ENCODE measurements around the gene SETD3. TPM values are rescaled to one million over a fixed set of nuclear protein-coding genes. Genes with fewer than 3 reads are reported as not detected.

Gene SETD3
- total and polyA plus RNA-seq, 4 donors = 36.4 to 60.9 (median 49.7) TPM

Small RNA genes lying within 50 kb of the gene (small RNA-seq; reads per million reads assigned to genes)
- not detected for gene RNU6-91P (ENCODE audit: low replicate concordance)

Other genes starting within 250 kb of the SETD3 start
- gene BCL11B, start 208.7 kb downstream of the SETD3 start, total RNA-seq = 1 to 10 TPM; 1.0 to 2.3 TPM
- under 1 TPM; 0.20 to 0.29 TPM for gene BCL11B, start 208.7 kb downstream of the SETD3 start, polyA plus RNA-seq
- 10 to 100 TPM; 45.9 to 91.9 TPM for gene CCNK, start 550 bp upstream of the SETD3 start, total RNA-seq
- gene CCNK, start 550 bp upstream of the SETD3 start, polyA plus RNA-seq = 10 to 100 TPM; 17.0 to 21.0 TPM
- gene CCDC85C, start 123.3 kb upstream of the SETD3 start, total RNA-seq = 10 to 100 TPM in 1 of 2 donors, 1 to 10 TPM in 1; 2.8 to 19.8 TPM
- gene CCDC85C, start 123.3 kb upstream of the SETD3 start, polyA plus RNA-seq = 10 to 100 TPM; 16.0 to 19.2 TPM
- 1 to 10 TPM; 1.7 to 4.0 TPM for gene HHIPL1, start 164.3 kb upstream of the SETD3 start, total RNA-seq
- gene HHIPL1, start 164.3 kb upstream of the SETD3 start, polyA plus RNA-seq = under 1 TPM; 0.31 to 0.64 TPM
- 1 to 10 TPM; 1.7 to 2.5 TPM for gene CYP46A1, start 203.4 kb upstream of the SETD3 start, total RNA-seq
- gene CYP46A1, start 203.4 kb upstream of the SETD3 start, polyA plus RNA-seq = 1 to 10 TPM in 1 of 2 donors, under 1 TPM in 1; 0.33 to 1.0 TPM

All from lung (tissue), 5 donors.